ENCODE results near the gene PPP1R16B.

DNA sequence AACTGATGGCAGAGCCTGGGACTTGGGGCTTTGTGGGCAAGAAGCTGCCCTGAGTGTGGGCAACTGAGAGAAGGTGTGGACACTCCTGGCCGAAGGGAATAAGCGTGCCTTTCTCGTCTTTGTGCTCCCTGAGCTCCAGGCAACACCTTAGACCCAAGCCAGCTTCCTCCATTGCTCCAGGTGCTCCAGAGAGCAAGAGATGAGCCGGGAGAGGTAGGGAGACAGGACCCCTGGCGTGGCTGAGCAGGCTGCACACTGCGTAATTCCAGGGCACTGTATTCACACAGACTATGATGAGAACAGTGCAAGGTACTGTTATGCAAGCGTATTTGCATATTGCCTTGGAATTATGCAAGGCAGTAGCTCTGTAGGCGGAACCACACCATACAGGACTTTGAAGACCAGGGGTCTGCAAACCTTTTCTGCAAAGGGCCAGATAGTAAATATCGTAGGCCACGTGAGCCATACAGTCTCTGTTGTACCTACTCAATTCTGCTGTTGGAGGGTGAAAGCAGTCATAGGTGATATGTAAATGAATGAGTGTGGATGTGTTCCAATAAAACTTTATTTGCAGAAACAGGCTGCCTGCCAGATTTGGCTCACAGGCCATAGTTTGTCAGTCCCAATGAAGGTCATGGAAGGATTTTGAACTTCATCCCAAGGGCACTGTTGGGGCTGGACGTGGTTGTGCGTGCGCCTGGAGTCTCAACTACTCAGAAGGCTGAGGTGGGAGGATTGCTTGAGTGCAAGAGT lies 78.7 kb downstream of the PPP1R16B start:
- TF ChIP-seq, protein P1, sequence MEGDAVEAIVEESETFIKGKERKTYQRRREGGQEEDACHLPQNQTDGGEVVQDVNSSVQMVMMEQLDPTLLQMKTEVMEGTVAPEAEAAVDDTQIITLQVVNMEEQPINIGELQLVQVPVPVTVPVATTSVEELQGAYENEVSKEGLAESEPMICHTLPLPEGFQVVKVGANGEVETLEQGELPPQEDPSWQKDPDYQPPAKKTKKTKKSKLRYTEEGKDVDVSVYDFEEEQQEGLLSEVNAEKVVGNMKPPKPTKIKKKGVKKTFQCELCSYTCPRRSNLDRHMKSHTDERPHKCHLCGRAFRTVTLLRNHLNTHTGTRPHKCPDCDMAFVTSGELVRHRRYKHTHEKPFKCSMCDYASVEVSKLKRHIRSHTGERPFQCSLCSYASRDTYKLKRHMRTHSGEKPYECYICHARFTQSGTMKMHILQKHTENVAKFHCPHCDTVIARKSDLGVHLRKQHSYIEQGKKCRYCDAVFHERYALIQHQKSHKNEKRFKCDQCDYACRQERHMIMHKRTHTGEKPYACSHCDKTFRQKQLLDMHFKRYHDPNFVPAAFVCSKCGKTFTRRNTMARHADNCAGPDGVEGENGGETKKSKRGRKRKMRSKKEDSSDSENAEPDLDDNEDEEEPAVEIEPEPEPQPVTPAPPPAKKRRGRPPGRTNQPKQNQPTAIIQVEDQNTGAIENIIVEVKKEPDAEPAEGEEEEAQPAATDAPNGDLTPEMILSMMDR (conservative IDR thresholded peaks at IDR 0.05): no peak
- no peak for TF ChIP-seq ZFX (IDR thresholded peaks at IDR 0.05)

Measured in C4-2B (cell line).